K562 (cell line): ENCODE measurements around the gene BCCIP. TPM values are rescaled to one million over a fixed set of nuclear protein-coding genes. Genes with fewer than 3 reads are reported as not detected.

Experiments used
- ASH1L ChIP-seq: fragments of 450-650 bp; IDR thresholded peaks from 2 replicates; pipeline ENCODE4 v1.6.1; 2018; ENCODE audit warnings: borderline replicate concordance, mild to moderate bottlenecking, low read depth; ENCODE audit not compliant: partially characterized antibody
- BACH1 ChIP-seq: fragments of 200-800 bp; sonication (Bioruptor generic); IDR thresholded peaks from 2 replicates; pipeline ENCODE4 v1.6.1; 2016; ENCODE audit warnings: missing genetic modification characterization, missing compliant biosample characterization
- BCOR ChIP-seq: fragments of 450-650 bp; IDR thresholded peaks from 2 replicates; pipeline ENCODE4 v1.6.1; 2016
- BRF1 ChIP-seq: IDR thresholded peaks from 3 replicates; pipeline ENCODE4 v1.6.1; 2011; ENCODE audit warnings: borderline replicate concordance, mild to moderate bottlenecking; ENCODE audit not compliant: insufficient read length; ENCODE audit errors: extremely low read depth
- C11orf30 ChIP-seq: fragments of 450-650 bp; IDR thresholded peaks from 2 replicates; pipeline ENCODE4 v1.6.1; 2016; ENCODE audit warnings: low read depth, mild to moderate bottlenecking
- CXXC5 ChIP-seq: fragments of 250-450 bp; sonication (Bioruptor Pico); IDR thresholded peaks from 2 replicates; pipeline ENCODE4 v1.8.0; 2022; ENCODE audit warnings: inconsistent platforms, mild to moderate bottlenecking, moderate library complexity
- DMBX1 ChIP-seq: fragments of 250-450 bp; sonication (Bioruptor Pico); IDR thresholded peaks from 2 replicates; pipeline ENCODE4 v1.8.0; 2022; ENCODE audit warnings: inconsistent platforms, mild to moderate bottlenecking, moderate library complexity, borderline replicate concordance
- ESRRB ChIP-seq: fragments of 250-450 bp; sonication (Bioruptor Pico); IDR thresholded peaks from 2 replicates; pipeline ENCODE4 v1.5.0; 2020; ENCODE audit warnings: mild to moderate bottlenecking, moderate library complexity, borderline replicate concordance
- FOXJ3 ChIP-seq: sonication (generic); formaldehyde crosslinking; IDR thresholded peaks from 2 replicates; pipeline ENCODE4 v1.4.0; 2020; ENCODE audit warnings: mild to moderate bottlenecking, missing genetic modification reagents
- FOXP1 ChIP-seq: sonication (generic); formaldehyde crosslinking; IDR thresholded peaks from 2 replicates; pipeline ENCODE4 v1.8.0; 2022; ENCODE audit warnings: mild to moderate bottlenecking, missing genetic modification reagents
- KLF16 ChIP-seq: IDR thresholded peaks from 2 replicates; pipeline ENCODE4 v1.6.1; 2016; ENCODE audit warnings: antibody characterized with exemption
- MTA3 ChIP-seq: fragments of 450-650 bp; formaldehyde crosslinking; IDR thresholded peaks from 2 replicates; pipeline ENCODE4 v1.6.1; 2017; ENCODE audit warnings: mild to moderate bottlenecking, borderline replicate concordance
- NCOA1 ChIP-seq: fragments of 450-650 bp; IDR thresholded peaks from 2 replicates; pipeline ENCODE4 v1.6.1; 2016; ENCODE audit warnings: low read depth
- NCOA4 ChIP-seq: fragments of 450-650 bp; IDR thresholded peaks from 2 replicates; pipeline ENCODE4 v1.6.1; 2018; ENCODE audit warnings: mild to moderate bottlenecking; ENCODE audit not compliant: partially characterized antibody
- NFIC ChIP-seq: fragments of 450-650 bp; IDR thresholded peaks from 2 replicates; pipeline ENCODE4 v1.6.1; 2017; ENCODE audit warnings: mild to moderate bottlenecking, inconsistent platforms
- NR4A1 ChIP-seq, 2 experiments: fragments of 250-450 bp in 1 of 2; fragments of 450-650 bp in 1 of 2; sonication (Bioruptor Pico) in 1 of 2; IDR thresholded peaks; 2 replicates each; pipeline versions ENCODE4 v1.4.0 to v1.6.1; 2016 to 2020; ENCODE audit warnings: mild to moderate bottlenecking in 2 of 2, missing compliant biosample characterization in 1 of 2, missing genetic modification characterization in 1 of 2, moderate library complexity in 1 of 2
- PML ChIP-seq: IDR thresholded peaks from 2 replicates; pipeline ENCODE4 v1.6.1; 2012; ENCODE audit warnings: low read length, inconsistent platforms
- PTTG1 ChIP-seq: fragments of 450-650 bp; IDR thresholded peaks from 2 replicates; pipeline ENCODE4 v1.6.1; 2016; ENCODE audit warnings: low read depth, mild to moderate bottlenecking, missing genetic modification characterization, missing compliant biosample characterization
- RCOR1 ChIP-seq, 2 experiments: IDR thresholded peaks; 2 replicates each; pipeline ENCODE4 v1.6.1; 2012; ENCODE audit warnings: low read depth in 2 of 2, low read length in 2 of 2, borderline replicate concordance in 1 of 2, improper control_type of control experiment in 1 of 2
- SRF ChIP-seq, 2 experiments: fragments of 250-450, 450-650 bp in 1 of 2; sonication (Bioruptor Pico) in 1 of 2; sonication (generic) in 1 of 2; formaldehyde crosslinking; IDR thresholded peaks; 2 replicates each; pipeline versions ENCODE4 v1.5.0 to v1.5.1; 2020 to 2022; ENCODE audit warnings: mild to moderate bottlenecking in 1 of 2, missing genetic modification reagents in 1 of 2
- TBP ChIP-seq: optimal IDR thresholded peaks from 2 replicates; pipeline ENCODE3; 2011; ENCODE audit warnings: low read depth, low read length, improper control_type of control experiment
- ZBTB17 ChIP-seq: fragments of 450-650 bp; formaldehyde crosslinking; IDR thresholded peaks from 2 replicates; pipeline ENCODE4 v1.4.0; 2020; ENCODE audit warnings: mild to moderate bottlenecking
- ZBTB7A ChIP-seq: IDR thresholded peaks from 2 replicates; pipeline ENCODE4 v1.6.1; 2011; ENCODE audit warnings: low read depth, mild to moderate bottlenecking, low read length, moderate library complexity, borderline replicate concordance; ENCODE audit not compliant: control insufficient read depth
- ZNF12 ChIP-seq: sonication (generic); formaldehyde crosslinking; IDR thresholded peaks from 2 replicates; pipeline ENCODE4 v1.4.0; 2020; ENCODE audit warnings: mild to moderate bottlenecking, missing genetic modification reagents
- polyA plus RNA-seq, 8 experiments: library from polyadenylated mRNA; depleted of rRNA in 4 of 8; stranded (reverse) in 5 of 8; unstranded in 3 of 8; fragments of >200 nt; fragmentation: Nextera tagmentation in 2 of 8; fragmentation: Illumina TruSeq in 1 of 8; extraction: Ambion mirVana in 2 of 8; extraction: Trizol in 1 of 8; gene quantifications; 2 replicates each; pipeline versions ENCODE4 v1.2.1 to v1.2.3, GENCODE V29; 2011 to 2014; ENCODE audit warnings: inconsistent platforms in 1 of 8, missing spikeins in 1 of 8
- total RNA-seq, 7 experiments: library from RNA; depleted of rRNA in 6 of 7; stranded (reverse); fragments of >200 nt in 6 of 7; fragmentation: Illumina TruSeq in 2 of 7; extraction: Trizol in 2 of 7; gene quantifications; 2 replicates each; pipeline versions ENCODE4 v1.2.1 to v1.2.3, GENCODE V29; 2011 to 2021; ENCODE audit warnings: low replicate concordance in 1 of 7
- TF ChIP-seq, protein P1 (sequence below), 2 experiments: fragments of 450-650 bp in 1 of 2; sonication (generic) in 1 of 2; formaldehyde crosslinking in 1 of 2; IDR thresholded peaks in 1 of 2; conservative IDR thresholded peaks in 1 of 2; 2 replicates each; pipeline versions ENCODE4 v1.6.1 to v1.8.1; 2016 to 2023; ENCODE audit warnings: mild to moderate bottlenecking in 2 of 2, moderate library complexity in 2 of 2, inconsistent platforms in 1 of 2, missing genetic modification reagents in 1 of 2
- TF ChIP-seq, protein P2 (sequence below): fragments of 250-450 bp; sonication (Bioruptor Pico); IDR thresholded peaks from 2 replicates; pipeline ENCODE4 v1.8.0; 2022; ENCODE audit warnings: inconsistent platforms

The BCCIP gene
- total and polyA plus RNA-seq, 9 of the 15 experiments (the other 6 are each of a cell fraction or from before 2014, with no cell fraction given) = 95.1 to 204 (median 163) TPM

DNA sequence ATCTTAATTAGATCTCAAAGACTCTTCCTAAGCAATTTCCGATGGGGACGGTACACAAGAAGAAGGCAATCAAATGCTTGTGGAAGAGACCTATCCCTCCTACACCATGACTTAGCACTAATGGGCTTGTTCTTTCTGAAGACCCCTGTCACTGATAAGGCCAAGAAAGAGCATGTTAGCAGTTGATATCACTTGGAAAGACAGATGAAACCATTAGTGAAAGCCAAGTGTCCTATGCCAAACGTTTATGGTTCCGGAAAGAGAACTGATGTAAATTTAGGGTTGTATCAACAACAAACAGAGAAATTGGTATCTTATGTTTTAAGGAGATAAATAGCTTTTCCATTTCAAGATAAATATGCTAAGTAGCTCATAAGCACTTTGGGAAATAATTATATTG, 6.8 kb upstream of the BCCIP start (continued):
- TF ChIP-seq MTA3 = peak; percentile 75
- TF ChIP-seq ASH1L = peak; percentile 16
- peak; percentile 34 for TF ChIP-seq TBP
- TF ChIP-seq, protein P1, sequence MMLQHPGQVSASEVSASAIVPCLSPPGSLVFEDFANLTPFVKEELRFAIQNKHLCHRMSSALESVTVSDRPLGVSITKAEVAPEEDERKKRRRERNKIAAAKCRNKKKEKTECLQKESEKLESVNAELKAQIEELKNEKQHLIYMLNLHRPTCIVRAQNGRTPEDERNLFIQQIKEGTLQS (IDR thresholded peaks at IDR 0.05) = peak; percentile 19; the same call in 1 of the 2 replicates
- TF ChIP-seq, protein P1 (CRISPR knock-in tag; conservative IDR thresholded peaks at IDR 0.05) = no peak
- TF ChIP-seq ZNF12 (CRISPR knock-in tag) = no peak
- TF ChIP-seq ZBTB17 = no peak
- TF ChIP-seq BRF1 = no peak
- TF ChIP-seq SRF (CRISPR knock-in tag; IDR thresholded peaks at IDR 0.05) = peak in 1 of 2 experiments; percentile 41; a peak in 1 of 4 replicates
- TF ChIP-seq, protein P2, sequence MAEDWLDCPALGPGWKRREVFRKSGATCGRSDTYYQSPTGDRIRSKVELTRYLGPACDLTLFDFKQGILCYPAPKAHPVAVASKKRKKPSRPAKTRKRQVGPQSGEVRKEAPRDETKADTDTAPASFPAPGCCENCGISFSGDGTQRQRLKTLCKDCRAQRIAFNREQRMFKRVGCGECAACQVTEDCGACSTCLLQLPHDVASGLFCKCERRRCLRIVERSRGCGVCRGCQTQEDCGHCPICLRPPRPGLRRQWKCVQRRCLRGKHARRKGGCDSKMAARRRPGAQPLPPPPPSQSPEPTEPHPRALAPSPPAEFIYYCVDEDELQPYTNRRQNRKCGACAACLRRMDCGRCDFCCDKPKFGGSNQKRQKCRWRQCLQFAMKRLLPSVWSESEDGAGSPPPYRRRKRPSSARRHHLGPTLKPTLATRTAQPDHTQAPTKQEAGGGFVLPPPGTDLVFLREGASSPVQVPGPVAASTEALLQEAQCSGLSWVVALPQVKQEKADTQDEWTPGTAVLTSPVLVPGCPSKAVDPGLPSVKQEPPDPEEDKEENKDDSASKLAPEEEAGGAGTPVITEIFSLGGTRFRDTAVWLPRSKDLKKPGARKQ (CRISPR knock-in tag) = no peak
- TF ChIP-seq PTTG1 (tag) = no peak
- TF ChIP-seq C11orf30 = peak; percentile 90
- TF ChIP-seq BACH1 (tag) = peak; percentile 73; the same call in 1 of the 2 replicates
- no peak for TF ChIP-seq ESRRB (CRISPR knock-in tag)
- no peak for TF ChIP-seq FOXP1
- TF ChIP-seq NCOA1 = peak; percentile 85
- peak; percentile 85; the same call in 1 of the 2 replicates for TF ChIP-seq BCOR
- TF ChIP-seq CXXC5 (CRISPR knock-in tag) = peak; percentile 75
- no peak for TF ChIP-seq FOXJ3 (CRISPR knock-in tag)
- TF ChIP-seq NR4A1 (CRISPR knock-in tag; IDR thresholded peaks at IDR 0.05) = no peak
- 0 out of 2 replicates have a peak, but pooled peaks have one; percentile 29 for TF ChIP-seq NR4A1 (tag; IDR thresholded peaks at IDR 0.05)
- peak; percentile 38 for TF ChIP-seq NCOA4
- 0 out of 2 replicates have a peak, but pooled peaks have one; percentile 30 for TF ChIP-seq DMBX1
- peak; percentile 43; the same call in 1 of the 2 replicates for TF ChIP-seq ZBTB7A
- TF ChIP-seq NFIC = peak; percentile 92
- peak; percentile 95 for TF ChIP-seq KLF16
- peak in 1 of 2 experiments; percentile 92; a peak in 2 of 4 replicates for TF ChIP-seq RCOR1 (IDR thresholded peaks at IDR 0.05; ENCODE audit: borderline replicate concordance in 1 of 2, low read depth in 2 of 2, low read length in 2 of 2)
- peak; percentile 97 for TF ChIP-seq PML
